Keratinocyte (primary cell): ENCODE measurements around the gene CATSPERE. TPM values are rescaled to one million over a fixed set of nuclear protein-coding genes. Genes with fewer than 3 reads are reported as not detected.
"Not testable (repeated sequence)": the region's sequence is repeated elsewhere in the genome, so short reads cannot be mapped to it uniquely, and the experiment has no call there.

Experiments
- DNase-seq: peaks from one replicate; pipeline ENCODE4 v3.0.0-alpha.2; 2011; ENCODE audit warnings: low read depth, missing footprints, low spot score
- FAIRE-seq: peaks from 2 replicates; lab custom pipeline; 2011; peaks lifted over from hg19 to GRCh38; lab: Jason Lieb, UNC
- H2AFZ ChIP-seq: 2 replicates; pipeline ENCODE4 v1.6.0; 2012; ENCODE audit warnings: low read length, control low read depth, inconsistent platforms; ENCODE audit not compliant: control insufficient read depth
- H3K27ac ChIP-seq: 2 replicates; pipeline ENCODE4 v1.5.1; 2011; ENCODE audit warnings: low read length; ENCODE audit not compliant: control insufficient read depth, insufficient read depth
- H3K27me3 ChIP-seq: 3 replicates; pipeline ENCODE4 v1.6.0; 2011; ENCODE audit warnings: low read length; ENCODE audit not compliant: control insufficient read depth, insufficient read depth; ENCODE audit errors: extremely low read depth
- H3K36me3 ChIP-seq, 2 experiments: 2 replicates in 1 of 2; 3 replicates in 1 of 2; pipeline ENCODE4 v1.5.1; 2011; ENCODE audit warnings: low read length in 2 of 2, mild to moderate bottlenecking in 1 of 2; ENCODE audit not compliant: control insufficient read depth in 2 of 2, insufficient read depth in 2 of 2; ENCODE audit errors: extremely low read depth in 1 of 2
- H3K4me1 ChIP-seq: 3 replicates; pipeline ENCODE4 v1.5.1; 2011; ENCODE audit warnings: low read length; ENCODE audit not compliant: control insufficient read depth, insufficient read depth; ENCODE audit errors: extremely low read depth
- H3K4me2 ChIP-seq: 3 replicates; pipeline ENCODE4 v1.6.0; 2011; ENCODE audit warnings: low read depth, low read length; ENCODE audit not compliant: control insufficient read depth, insufficient read depth; ENCODE audit errors: extremely low read depth
- H3K4me3 ChIP-seq, 3 experiments: fragments of 200-600 bp in 1 of 3; sonication (generic) in 1 of 3; 2 replicates in 2 of 3; 3 replicates in 1 of 3; pipeline ENCODE4 v1.5.1; 2011 to 2016; ENCODE audit warnings: low read length in 3 of 3, mild to moderate bottlenecking in 3 of 3, control low read depth in 2 of 3, inconsistent platforms in 1 of 3, low read depth in 1 of 3, mixed read lengths in 1 of 3, mixed run types in 1 of 3, moderate library complexity in 1 of 3; ENCODE audit not compliant: control insufficient read depth in 2 of 3, insufficient read depth in 2 of 3; ENCODE audit errors: extremely low read depth in 1 of 3
- H3K79me2 ChIP-seq: 2 replicates; pipeline ENCODE4 v1.6.0; 2012; ENCODE audit warnings: low read length; ENCODE audit not compliant: control insufficient read depth, insufficient read depth
- H3K9ac ChIP-seq: 3 replicates; pipeline ENCODE4 v1.6.0; 2011; ENCODE audit warnings: low read length; ENCODE audit not compliant: control insufficient read depth, insufficient read depth; ENCODE audit errors: extremely low read depth
- H3K9me1 ChIP-seq: 3 replicates; pipeline ENCODE4 v1.6.0; 2011; ENCODE audit warnings: low read length; ENCODE audit not compliant: control insufficient read depth, insufficient read depth; ENCODE audit errors: extremely low read depth
- H3K9me3 ChIP-seq: 2 replicates; pipeline ENCODE4 v1.5.1; 2012; ENCODE audit warnings: low read depth, low read length; ENCODE audit not compliant: control insufficient read depth
- H4K20me1 ChIP-seq: 3 replicates; pipeline ENCODE4 v1.6.0; 2011; ENCODE audit warnings: low read length; ENCODE audit not compliant: control insufficient read depth, insufficient read depth; ENCODE audit errors: extremely low read depth
- EZH2 ChIP-seq: IDR thresholded peaks from one replicate; pipeline ENCODE4 v1.6.1; 2012; ENCODE audit warnings: inconsistent platforms, mild to moderate bottlenecking, low read length, moderate library complexity
- dilution Hi-C: fragments of 300-500 bp; cut with MboI; formaldehyde crosslinking; loops from one replicate; pipeline ENCODE4 v1.7.0; 2020; ENCODE audit warnings: low sequenced_read_pairs; ENCODE audit not compliant: extremely low pct_ligation_motif_present
- polyA plus RNA-seq, 5 experiments: library from polyadenylated mRNA; depleted of rRNA in 3 of 5; stranded (reverse) in 3 of 5; stranded (forward) in 1 of 5; unstranded in 1 of 5; fragments of >200 nt; gene quantifications; 1 replicate in 1 of 5; 2 replicates in 3 of 5; 3 replicates in 1 of 5; pipeline versions ENCODE4 v1.2.1 to v1.2.3, GENCODE V29; 2011 to 2012; ENCODE audit warnings: missing spikeins in 2 of 5, low read depth in 1 of 5, low replicate concordance in 1 of 5
- TF ChIP-seq, protein P1 (sequence below), 3 experiments: IDR thresholded peaks in 1 of 3; conservative IDR thresholded peaks in 1 of 3; optimal IDR thresholded peaks in 1 of 3; 2 replicates in 2 of 3; 3 replicates in 1 of 3; pipeline versions ENCODE3 to v1.5.1; 2011; ENCODE audit warnings: low read length in 3 of 3, mild to moderate bottlenecking in 3 of 3, moderate library complexity in 2 of 3, control low read depth in 1 of 3, inconsistent platforms in 1 of 3; ENCODE audit not compliant: insufficient read depth in 2 of 3; ENCODE audit errors: extremely low read depth in 1 of 3

Gene CATSPERE
- polyA plus RNA-seq, 1 donor (not counting 4 experiments of a cell fraction or from before 2014, with no cell fraction given) = 0.42 TPM

DNA sequence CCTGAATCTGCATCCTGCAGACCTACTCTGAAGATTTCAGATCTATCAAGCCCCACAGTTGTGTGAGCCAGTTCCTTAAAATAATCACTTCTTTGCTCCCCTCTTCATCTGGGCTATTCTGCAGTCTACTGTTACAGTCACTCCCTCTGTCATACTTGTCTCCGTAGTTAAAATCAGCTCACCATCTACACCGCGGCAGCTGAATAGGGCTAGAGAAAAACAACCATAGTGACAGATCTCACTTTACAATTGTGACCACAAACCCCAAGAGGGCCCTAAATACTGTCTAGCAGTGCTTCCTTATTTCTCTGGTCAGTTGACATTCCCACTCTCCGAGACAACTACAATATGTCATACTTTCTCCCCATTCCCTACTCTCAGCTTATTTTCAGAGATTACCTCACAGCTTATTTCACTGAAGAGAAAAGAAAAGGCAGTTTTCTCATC, 204.7 kb downstream of the CATSPERE start:
- Histone ChIP-seq H3K4me3 (no peak overlapping the region), H3K27ac (no peak overlapping the region), H3K9me1 (no peaks in the 10 kb centered on the region), H4K20me1 (no peaks in the 10 kb centered on the region), H3K79me2 (peaks cover 55% of the 10 kb centered on the region), H3K36me3 (peaks cover 0 to 1% of the 10 kb centered on the region in 2 experiments), H3K9ac (no peak overlapping the region), H2AFZ (no peak overlapping the region), H3K27me3 (no peaks in the 10 kb centered on the region), H3K4me1 (no peaks in the 10 kb centered on the region), H3K4me2 (no peak overlapping the region), H3K9me3 (no peaks in the 10 kb centered on the region)
- DNase-seq (no peak), FAIRE-seq (no peak)
- dilution Hi-C loops = no loop called here
- TF ChIP-seq, protein P1, sequence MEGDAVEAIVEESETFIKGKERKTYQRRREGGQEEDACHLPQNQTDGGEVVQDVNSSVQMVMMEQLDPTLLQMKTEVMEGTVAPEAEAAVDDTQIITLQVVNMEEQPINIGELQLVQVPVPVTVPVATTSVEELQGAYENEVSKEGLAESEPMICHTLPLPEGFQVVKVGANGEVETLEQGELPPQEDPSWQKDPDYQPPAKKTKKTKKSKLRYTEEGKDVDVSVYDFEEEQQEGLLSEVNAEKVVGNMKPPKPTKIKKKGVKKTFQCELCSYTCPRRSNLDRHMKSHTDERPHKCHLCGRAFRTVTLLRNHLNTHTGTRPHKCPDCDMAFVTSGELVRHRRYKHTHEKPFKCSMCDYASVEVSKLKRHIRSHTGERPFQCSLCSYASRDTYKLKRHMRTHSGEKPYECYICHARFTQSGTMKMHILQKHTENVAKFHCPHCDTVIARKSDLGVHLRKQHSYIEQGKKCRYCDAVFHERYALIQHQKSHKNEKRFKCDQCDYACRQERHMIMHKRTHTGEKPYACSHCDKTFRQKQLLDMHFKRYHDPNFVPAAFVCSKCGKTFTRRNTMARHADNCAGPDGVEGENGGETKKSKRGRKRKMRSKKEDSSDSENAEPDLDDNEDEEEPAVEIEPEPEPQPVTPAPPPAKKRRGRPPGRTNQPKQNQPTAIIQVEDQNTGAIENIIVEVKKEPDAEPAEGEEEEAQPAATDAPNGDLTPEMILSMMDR (optimal IDR thresholded peaks at IDR 0.05 in 1 of 3, IDR thresholded peaks at IDR 0.05 in 1 of 3, conservative IDR thresholded peaks at IDR 0.05 in 1 of 3; ENCODE audit: extremely low read depth in 1 of 3, insufficient read depth in 2 of 3, low read length in 3 of 3) = no peak
- TF ChIP-seq EZH2 = no peak

DNA sequence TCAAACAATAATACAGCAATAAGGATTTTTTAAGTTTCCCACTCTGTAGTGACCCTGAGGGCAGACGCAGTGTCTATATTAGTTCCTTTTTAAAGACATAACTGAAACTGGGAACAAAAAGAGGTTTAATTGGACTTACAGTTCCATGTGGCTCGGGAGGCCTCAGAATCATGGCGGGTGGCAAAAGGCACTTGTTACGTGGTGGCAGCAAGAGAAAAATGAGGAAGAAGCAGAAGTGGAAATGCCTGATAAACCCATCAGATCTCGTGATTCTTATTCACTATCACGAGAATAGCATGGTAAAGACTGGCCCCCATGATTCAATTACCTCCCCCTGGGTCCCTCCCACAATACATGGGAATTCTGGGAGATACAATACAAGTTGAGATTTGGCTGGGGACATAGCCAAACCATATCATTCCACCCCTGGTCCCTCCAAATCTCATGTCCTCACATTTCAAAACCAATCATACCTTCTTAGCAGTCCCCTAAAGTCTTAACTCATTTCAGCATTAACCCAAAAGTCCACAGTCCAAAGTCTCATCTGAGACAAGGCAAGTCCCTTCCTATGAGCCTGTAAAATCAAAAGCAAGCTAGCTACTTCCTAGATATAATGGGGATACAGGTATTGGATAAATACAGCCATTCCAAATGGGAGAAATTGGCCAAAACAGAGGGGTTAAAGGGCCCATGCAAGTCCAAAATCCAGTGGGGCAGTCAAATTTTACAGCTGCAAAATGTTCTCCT, 205.8 kb downstream of the CATSPERE start:
- H3K9me1 ChIP-seq, DNase-seq, H3K27ac ChIP-seq, dilution Hi-C loops, H3K4me2 ChIP-seq, FAIRE-seq, H3K27me3 ChIP-seq, H3K4me1 ChIP-seq, H4K20me1 ChIP-seq, H3K9ac ChIP-seq, H3K4me3 ChIP-seq, H3K36me3 ChIP-seq, H3K9me3 ChIP-seq, H2AFZ ChIP-seq: not testable (repeated sequence)
- H3K79me2 ChIP-seq = peaks cover 53% of the 10 kb centered on the region
